ENCODE results near the gene TBC1D5. TPM values are rescaled to one million over a fixed set of nuclear protein-coding genes. Genes with fewer than 3 reads are reported as not detected.

TBC1D5 gene
- polyA plus RNA-seq, 1 experiment, result 44.6 TPM

- POLR2A ChIA-PET, result no interaction called here
- H3K9me3 ChIP-seq (ENCODE audit: control insufficient read depth, insufficient read depth, low read length), result no peaks in the 10 kb centered on the region; the same call in 1 of the 2 replicates
- CTCF ChIA-PET, result interaction anchor here (0.6 kb wide), 1 partner anchor 1269 kb away, joined by 3 read pairs; no protein-coding TSS in a partner anchor
- no peak overlapping the region for H3K27ac ChIP-seq (ENCODE audit: low read depth, low read length)
- TF ChIP-seq CTCF (IDR thresholded peaks at IDR 0.05; ENCODE audit: low read depth, low read length), result no peak
- no peak overlapping the region for H3K4me3 ChIP-seq (ENCODE audit: low read depth, low read length)
- no peak for DNase-seq (ENCODE audit: low read depth, low spot score)
- H3K27me3 ChIP-seq (ENCODE audit: control insufficient read depth, insufficient read depth, low read length), result no peaks in the 10 kb centered on the region
These were observed 622.3 kb downstream of the TBC1D5 start for GRCh38 chr3:17120115-17120514.

GRCh38 chr3:17119201-17120072 is 623.0 kb downstream of the TBC1D5 start:
- H3K9me3 ChIP-seq (ENCODE audit: control insufficient read depth, insufficient read depth, low read length), result no peaks in the 10 kb centered on the region; the same call in 1 of the 2 replicates
- no peak overlapping the region for H3K27ac ChIP-seq (ENCODE audit: low read depth, low read length)
- TF ChIP-seq CTCF (IDR thresholded peaks at IDR 0.05; ENCODE audit: low read depth, low read length), result no peak
- ChIA-PET CTCF (interaction anchor here (0.6 kb wide), 1 partner anchor 1269 kb away, joined by 3 read pairs; no protein-coding TSS in a partner anchor), POLR2A (no interaction called here)
- H3K4me3 ChIP-seq (ENCODE audit: low read depth, low read length), result no peak overlapping the region
- H3K27me3 ChIP-seq (ENCODE audit: control insufficient read depth, insufficient read depth, low read length), result no peaks in the 10 kb centered on the region
- DNase-seq (ENCODE audit: low read depth, low spot score), result no peak

- CTCF ChIA-PET, result no interaction called here
- POLR2A ChIA-PET, result no interaction called here
These were observed 623.7 kb downstream of the TBC1D5 start for GRCh38 chr3:17118771-17119170.

GRCh38 chr3:17116007-17116600 is 626.3 kb downstream of the TBC1D5 start:
- H3K27me3 ChIP-seq (ENCODE audit: control insufficient read depth, insufficient read depth, low read length), result no peaks in the 10 kb centered on the region
- no peak for TF ChIP-seq CTCF (IDR thresholded peaks at IDR 0.05; ENCODE audit: low read depth, low read length)
- CTCF ChIA-PET, result no interaction called here
- POLR2A ChIA-PET, result no interaction called here
- DNase-seq (ENCODE audit: low read depth, low spot score), result no peak
- H3K27ac ChIP-seq (ENCODE audit: low read depth, low read length), result no peak overlapping the region
- no peak overlapping the region for H3K4me3 ChIP-seq (ENCODE audit: low read depth, low read length)
- H3K9me3 ChIP-seq (ENCODE audit: control insufficient read depth, insufficient read depth, low read length), result no peaks in the 10 kb centered on the region; the same call in 1 of the 2 replicates

More at GRCh38 chr3:17118771-17119170, 623.7 kb downstream of the TBC1D5 start:
- Histone ChIP-seq H3K27ac (ENCODE audit: low read depth, low read length) (no peak overlapping the region), H3K9me3 (ENCODE audit: control insufficient read depth, insufficient read depth, low read length) (no peaks in the 10 kb centered on the region; the same call in 1 of the 2 replicates), H3K27me3 (ENCODE audit: control insufficient read depth, insufficient read depth, low read length) (no peaks in the 10 kb centered on the region), H3K4me3 (ENCODE audit: low read depth, low read length) (no peak overlapping the region)
- no peak for DNase-seq (ENCODE audit: low read depth, low spot score)
- TF ChIP-seq CTCF (IDR thresholded peaks at IDR 0.05; ENCODE audit: low read depth, low read length), result no peak

GRCh38 chr3:17115186-17115585 is 627.2 kb downstream of the TBC1D5 start:
- ChIA-PET POLR2A (no interaction called here), CTCF (no interaction called here)
- Histone ChIP-seq H3K9me3 (ENCODE audit: control insufficient read depth, insufficient read depth, low read length) (no peaks in the 10 kb centered on the region; the same call in 1 of the 2 replicates), H3K27me3 (ENCODE audit: control insufficient read depth, insufficient read depth, low read length) (no peaks in the 10 kb centered on the region), H3K27ac (ENCODE audit: low read depth, low read length) (no peak overlapping the region), H3K4me3 (ENCODE audit: low read depth, low read length) (no peak overlapping the region)
- DNase-seq (ENCODE audit: low read depth, low spot score), result no peak
- no peak for TF ChIP-seq CTCF (IDR thresholded peaks at IDR 0.05; ENCODE audit: low read depth, low read length)

Data from AG04450 (cell line).